WTC11 (cell line): ENCODE results near the gene GRK2. TPM values are rescaled to one million over a fixed set of nuclear protein-coding genes. Genes with fewer than 3 reads are reported as not detected.

ENCODE experiments used
- ARID4B ChIP-seq: sonication (generic); formaldehyde crosslinking; IDR thresholded peaks from 2 replicates; pipeline ENCODE4 v1.8.0; 2023; ENCODE audit warnings: missing genetic modification reagents, mild to moderate bottlenecking, borderline replicate concordance
- CDX4 ChIP-seq: fragments of 250-450 bp; sonication (Bioruptor Pico); IDR thresholded peaks from 2 replicates; pipeline ENCODE4 v1.9.0; 2021; ENCODE audit warnings: moderate library complexity, mild to moderate bottlenecking, inconsistent platforms, borderline replicate concordance
- CREM ChIP-seq: sonication (generic); formaldehyde crosslinking; IDR thresholded peaks from 2 replicates; pipeline ENCODE4 v1.8.1; 2022; ENCODE audit warnings: mild to moderate bottlenecking, missing genetic modification reagents, moderate library complexity
- MLX ChIP-seq: sonication (generic); formaldehyde crosslinking; IDR thresholded peaks from 2 replicates; pipeline ENCODE4 v1.8.1; 2023; ENCODE audit warnings: mild to moderate bottlenecking, missing genetic modification reagents, moderate library complexity
- NFE2L1 ChIP-seq: sonication (generic); formaldehyde crosslinking; IDR thresholded peaks from 2 replicates; pipeline ENCODE4 v1.8.1; 2023; ENCODE audit warnings: missing genetic modification reagents
- ZBTB43 ChIP-seq: sonication (generic); formaldehyde crosslinking; IDR thresholded peaks from 2 replicates; pipeline ENCODE4 v1.8.1; 2023; ENCODE audit warnings: mild to moderate bottlenecking, missing genetic modification reagents
- ZNF138 ChIP-seq: sonication (generic); formaldehyde crosslinking; conservative IDR thresholded peaks from 2 replicates; pipeline ENCODE4 v1.8.1; 2022; ENCODE audit warnings: mild to moderate bottlenecking, moderate library complexity, missing genetic modification reagents
- ZNF219 ChIP-seq: sonication (generic); formaldehyde crosslinking; IDR thresholded peaks from 2 replicates; pipeline ENCODE4 v1.8.0; 2023; ENCODE audit warnings: missing genetic modification reagents, mild to moderate bottlenecking, borderline replicate concordance
- ZSCAN18 ChIP-seq: fragments of 250-450 bp; sonication (Bioruptor Pico); IDR thresholded peaks from 2 replicates; pipeline ENCODE4 v2.1.2; 2022; ENCODE audit warnings: mild to moderate bottlenecking, moderate library complexity
- total RNA-seq: library from RNA; stranded (reverse); gene quantifications from 3 replicates; pipeline ENCODE4 v1.2.3, GENCODE V29; 2021
- TF ChIP-seq, protein P1 (sequence below): sonication (generic); formaldehyde crosslinking; IDR thresholded peaks from 2 replicates; pipeline ENCODE4 v1.8.1; 2022; ENCODE audit warnings: mild to moderate bottlenecking, missing genetic modification reagents, moderate library complexity, borderline replicate concordance
- TF ChIP-seq, protein P2 (sequence below): sonication (generic); formaldehyde crosslinking; IDR thresholded peaks from 2 replicates; pipeline ENCODE4 v1.8.0; 2022; ENCODE audit warnings: mild to moderate bottlenecking, missing genetic modification reagents
- TF ChIP-seq, protein P3 (sequence below): sonication (generic); formaldehyde crosslinking; IDR thresholded peaks from 2 replicates; pipeline ENCODE4 v1.8.1; 2023; ENCODE audit warnings: mild to moderate bottlenecking, moderate library complexity, missing genetic modification reagents

Gene GRK2
- total RNA-seq, 1 experiment from 2014 or later, result 68.1 TPM

GRCh38 chr11:67270256-67271204 lies 4.3 kb downstream of the GRK2 start (continued):
- TF ChIP-seq MLX (CRISPR knock-in tag) (no peak), NFE2L1 (CRISPR knock-in tag) (0 out of 2 replicates have a peak, but pooled peaks have one; percentile 38), ZSCAN18 (CRISPR knock-in tag) (no peak), ARID4B (CRISPR knock-in tag) (no peak), ZBTB43 (CRISPR knock-in tag) (no peak), CREM (no peak), ZNF219 (CRISPR knock-in tag) (no peak), CDX4 (CRISPR knock-in tag) (no peak), ZNF138 (CRISPR knock-in tag) (no peak)
- TF ChIP-seq, protein P1, sequence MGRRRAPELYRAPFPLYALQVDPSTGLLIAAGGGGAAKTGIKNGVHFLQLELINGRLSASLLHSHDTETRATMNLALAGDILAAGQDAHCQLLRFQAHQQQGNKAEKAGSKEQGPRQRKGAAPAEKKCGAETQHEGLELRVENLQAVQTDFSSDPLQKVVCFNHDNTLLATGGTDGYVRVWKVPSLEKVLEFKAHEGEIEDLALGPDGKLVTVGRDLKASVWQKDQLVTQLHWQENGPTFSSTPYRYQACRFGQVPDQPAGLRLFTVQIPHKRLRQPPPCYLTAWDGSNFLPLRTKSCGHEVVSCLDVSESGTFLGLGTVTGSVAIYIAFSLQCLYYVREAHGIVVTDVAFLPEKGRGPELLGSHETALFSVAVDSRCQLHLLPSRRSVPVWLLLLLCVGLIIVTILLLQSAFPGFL, result no peak
- TF ChIP-seq, protein P2, sequence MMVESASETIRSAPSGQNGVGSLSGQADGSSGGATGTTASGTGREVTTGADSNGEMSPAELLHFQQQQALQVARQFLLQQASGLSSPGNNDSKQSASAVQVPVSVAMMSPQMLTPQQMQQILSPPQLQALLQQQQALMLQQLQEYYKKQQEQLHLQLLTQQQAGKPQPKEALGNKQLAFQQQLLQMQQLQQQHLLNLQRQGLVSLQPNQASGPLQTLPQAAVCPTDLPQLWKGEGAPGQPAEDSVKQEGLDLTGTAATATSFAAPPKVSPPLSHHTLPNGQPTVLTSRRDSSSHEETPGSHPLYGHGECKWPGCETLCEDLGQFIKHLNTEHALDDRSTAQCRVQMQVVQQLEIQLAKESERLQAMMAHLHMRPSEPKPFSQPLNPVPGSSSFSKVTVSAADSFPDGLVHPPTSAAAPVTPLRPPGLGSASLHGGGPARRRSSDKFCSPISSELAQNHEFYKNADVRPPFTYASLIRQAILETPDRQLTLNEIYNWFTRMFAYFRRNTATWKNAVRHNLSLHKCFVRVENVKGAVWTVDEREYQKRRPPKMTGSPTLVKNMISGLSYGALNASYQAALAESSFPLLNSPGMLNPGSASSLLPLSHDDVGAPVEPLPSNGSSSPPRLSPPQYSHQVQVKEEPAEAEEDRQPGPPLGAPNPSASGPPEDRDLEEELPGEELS, result 0 out of 2 replicates have a peak, but pooled peaks have one; percentile 3
- TF ChIP-seq, protein P3, sequence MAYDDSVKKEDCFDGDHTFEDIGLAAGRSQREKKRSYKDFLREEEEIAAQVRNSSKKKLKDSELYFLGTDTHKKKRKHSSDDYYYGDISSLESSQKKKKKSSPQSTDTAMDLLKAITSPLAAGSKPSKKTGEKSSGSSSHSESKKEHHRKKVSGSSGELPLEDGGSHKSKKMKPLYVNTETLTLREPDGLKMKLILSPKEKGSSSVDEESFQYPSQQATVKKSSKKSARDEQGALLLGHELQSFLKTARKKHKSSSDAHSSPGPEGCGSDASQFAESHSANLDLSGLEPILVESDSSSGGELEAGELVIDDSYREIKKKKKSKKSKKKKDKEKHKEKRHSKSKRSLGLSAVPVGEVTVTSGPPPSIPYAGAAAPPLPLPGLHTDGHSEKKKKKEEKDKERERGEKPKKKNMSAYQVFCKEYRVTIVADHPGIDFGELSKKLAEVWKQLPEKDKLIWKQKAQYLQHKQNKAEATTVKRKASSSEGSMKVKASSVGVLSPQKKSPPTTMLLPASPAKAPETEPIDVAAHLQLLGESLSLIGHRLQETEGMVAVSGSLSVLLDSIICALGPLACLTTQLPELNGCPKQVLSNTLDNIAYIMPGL (CRISPR knock-in tag), result no peak
